Endothelial cell of umbilical vein (primary cell): ENCODE data around the gene ZNF430. TPM values are rescaled to one million over a fixed set of nuclear protein-coding genes. Genes with fewer than 3 reads are reported as not detected.

Experiments
- BruUV-seq: library from RNA; stranded (reverse); fragments of 400-500 nt; replicated peaks from 2 replicates; lab custom pipeline; 2021; lab: Mats Ljungman, UMichigan
- CTCF ChIA-PET: fragments of 300-600, 350-600 bp; sonication (Branson Sonifier 250); formaldehyde crosslinking; loops from one replicate; lab custom pipeline; 2021; ENCODE audit warnings: antibody characterized with exemption, inconsistent platforms; lab: Charles Lee
- POLR2A ChIA-PET: fragments of 300-600, 350-600 bp; sonication (Branson Sonifier 250); formaldehyde crosslinking; loops from one replicate; lab custom pipeline; 2021; ENCODE audit warnings: antibody characterized with exemption, inconsistent platforms; lab: Charles Lee
- DNase-seq: peaks from one replicate; pipeline ENCODE4 v3.0.0-alpha.2; 2011; ENCODE audit warnings: low read depth, low spot score
- FAIRE-seq: peaks from 2 replicates; lab custom pipeline; 2011; peaks lifted over from hg19 to GRCh38; lab: Jason Lieb, UNC
- H2AFZ ChIP-seq: 2 replicates; pipeline ENCODE4 v1.6.0; 2012; ENCODE audit warnings: low read depth, low read length, control low read depth, inconsistent platforms
- H3K27ac ChIP-seq: 2 replicates; pipeline ENCODE4 v1.5.1; 2011; ENCODE audit warnings: low read depth, mild to moderate bottlenecking, control low read depth, low read length, moderate library complexity; ENCODE audit not compliant: insufficient read depth
- H3K27me3 ChIP-seq, 2 experiments: 2 replicates each; pipeline versions ENCODE4 v1.6.0 to v1.6.1; 2011; ENCODE audit warnings: low read length in 2 of 2, mixed read lengths in 1 of 2; ENCODE audit not compliant: control insufficient read depth in 2 of 2, insufficient read depth in 2 of 2
- H3K36me3 ChIP-seq, 2 experiments: 2 replicates in 1 of 2; 3 replicates in 1 of 2; pipeline ENCODE4 v1.5.1; 2011; ENCODE audit warnings: low read length in 2 of 2, mild to moderate bottlenecking in 1 of 2, moderate library complexity in 1 of 2; ENCODE audit not compliant: control insufficient read depth in 2 of 2, insufficient read depth in 2 of 2; ENCODE audit errors: extremely low read depth in 1 of 2
- H3K4me1 ChIP-seq: 3 replicates; pipeline ENCODE4 v1.5.1; 2011; ENCODE audit warnings: mild to moderate bottlenecking, low read length; ENCODE audit not compliant: control insufficient read depth, insufficient read depth; ENCODE audit errors: extremely low read depth
- H3K4me2 ChIP-seq: 2 replicates; pipeline ENCODE4 v1.6.1; 2011; ENCODE audit warnings: low read length, control low read depth, mixed read lengths; ENCODE audit not compliant: insufficient read depth
- H3K4me3 ChIP-seq, 3 experiments: fragments of 200-600 bp in 1 of 3; sonication (generic), shearing (Covaris generic) in 1 of 3; replicated peaks in 1 of 3; 2 replicates each; pipeline ENCODE4 v1.5.1; 2011 to 2016; ENCODE audit warnings: control low read depth in 3 of 3, low read length in 3 of 3, mild to moderate bottlenecking in 2 of 3, inconsistent platforms in 1 of 3, low read depth in 1 of 3, moderate library complexity in 1 of 3; ENCODE audit not compliant: insufficient read depth in 1 of 3
- H3K79me2 ChIP-seq: 2 replicates; pipeline ENCODE4 v1.6.0; 2012; ENCODE audit warnings: low read length, inconsistent platforms; ENCODE audit not compliant: control insufficient read depth, insufficient read depth
- H3K9ac ChIP-seq: replicated peaks from 2 replicates; pipeline ENCODE3; 2011; ENCODE audit warnings: low read length, control low read depth; ENCODE audit not compliant: insufficient read depth; ENCODE audit errors: extremely low read depth
- H3K9me1 ChIP-seq: replicated peaks from 3 replicates; pipeline ENCODE4 v1.6.0; 2011; ENCODE audit warnings: mild to moderate bottlenecking, low read length; ENCODE audit not compliant: control insufficient read depth, insufficient read depth; ENCODE audit errors: extremely low read depth
- H3K9me3 ChIP-seq: replicated peaks from 2 replicates; pipeline ENCODE4 v1.5.1; 2012; ENCODE audit warnings: low read length, inconsistent platforms; ENCODE audit not compliant: control insufficient read depth, insufficient read depth
- H4K20me1 ChIP-seq: replicated peaks from 2 replicates; pipeline ENCODE3; 2011; ENCODE audit warnings: mild to moderate bottlenecking, low read length; ENCODE audit not compliant: control insufficient read depth, insufficient read depth; ENCODE audit errors: extremely low read depth
- EZH2 ChIP-seq: IDR thresholded peaks from 2 replicates; pipeline ENCODE4 v1.6.1; 2012; ENCODE audit warnings: borderline replicate concordance, low read depth, mild to moderate bottlenecking, moderate library complexity, low read length, inconsistent platforms; ENCODE audit not compliant: severe bottlenecking
- FOS ChIP-seq: IDR thresholded peaks from 2 replicates; pipeline ENCODE4 v1.6.1; 2011; ENCODE audit warnings: mild to moderate bottlenecking, low read length, moderate library complexity, borderline replicate concordance; ENCODE audit not compliant: insufficient read depth
- GATA2 ChIP-seq: IDR thresholded peaks from 2 replicates; pipeline ENCODE4 v1.7.0; 2011; ENCODE audit warnings: low read depth, mild to moderate bottlenecking, moderate library complexity, mixed read lengths, low read length; ENCODE audit not compliant: insufficient read length, insufficient read depth
- JUN ChIP-seq: IDR thresholded peaks from 2 replicates; pipeline ENCODE4 v1.6.1; 2011; ENCODE audit warnings: borderline replicate concordance, low read depth; ENCODE audit not compliant: insufficient read length, insufficient read depth
- MYC ChIP-seq: IDR thresholded peaks from one replicate; pipeline ENCODE4 v1.6.1; 2011; ENCODE audit warnings: mild to moderate bottlenecking, low read depth, low read length
- POLR2A ChIP-seq: IDR thresholded peaks from 2 replicates; pipeline ENCODE4 v1.6.1; 2012; ENCODE audit warnings: low read depth, mild to moderate bottlenecking, control low read depth, low read length
- POLR2AphosphoS5 ChIP-seq: IDR thresholded peaks from 2 replicates; pipeline ENCODE4 v1.6.1; 2012; ENCODE audit warnings: low read depth, mild to moderate bottlenecking, control low read depth, low read length, moderate library complexity; ENCODE audit not compliant: insufficient read depth
- dilution Hi-C: fragments of 300-500 bp; cut with MboI; formaldehyde crosslinking; loops from one replicate; pipeline ENCODE4 v1.15.0; 2019; ENCODE audit warnings: low sequenced_read_pairs; ENCODE audit not compliant: extremely low pct_ligation_motif_present
- intact Hi-C: fragments of 100-400 bp; cut with micrococcal nuclease; formaldehyde crosslinking; loops from one replicate; pipeline ENCODE4 v1.10.0; 2022
- polyA plus RNA-seq, 4 experiments: library from polyadenylated mRNA; depleted of rRNA in 3 of 4; stranded (reverse) in 3 of 4; unstranded in 1 of 4; fragments of >200 nt; gene quantifications; 2 replicates each; pipeline versions ENCODE4 v1.2.1 to v1.2.3, GENCODE V29; 2011 to 2012; ENCODE audit warnings: missing spikeins in 1 of 4
- total RNA-seq: library from RNA; stranded (reverse); gene quantifications from 2 replicates; pipeline ENCODE4 v1.2.3, GENCODE V29; 2021
- TF ChIP-seq, protein P1 (sequence below): IDR thresholded peaks from 2 replicates; pipeline ENCODE4 v1.6.1; 2011; ENCODE audit not compliant: insufficient read depth, insufficient read length
- TF ChIP-seq, protein P2 (sequence below), 2 donors: IDR thresholded peaks; 1 replicate in 1 of 2; 2 replicates in 1 of 2; pipeline ENCODE4 v1.5.1; 2011; ENCODE audit warnings: low read length in 2 of 2, mild to moderate bottlenecking in 2 of 2, moderate library complexity in 2 of 2, control low read depth in 1 of 2, inconsistent platforms in 1 of 2, low read depth in 1 of 2; ENCODE audit not compliant: insufficient read depth in 1 of 2; ENCODE audit errors: extremely low read depth in 1 of 2

ZNF430 gene
- total and polyA plus RNA-seq, 2 donors (not counting 3 experiments of a cell fraction or from before 2014, with no cell fraction given), result 7.0 to 13.4 TPM

DNA sequence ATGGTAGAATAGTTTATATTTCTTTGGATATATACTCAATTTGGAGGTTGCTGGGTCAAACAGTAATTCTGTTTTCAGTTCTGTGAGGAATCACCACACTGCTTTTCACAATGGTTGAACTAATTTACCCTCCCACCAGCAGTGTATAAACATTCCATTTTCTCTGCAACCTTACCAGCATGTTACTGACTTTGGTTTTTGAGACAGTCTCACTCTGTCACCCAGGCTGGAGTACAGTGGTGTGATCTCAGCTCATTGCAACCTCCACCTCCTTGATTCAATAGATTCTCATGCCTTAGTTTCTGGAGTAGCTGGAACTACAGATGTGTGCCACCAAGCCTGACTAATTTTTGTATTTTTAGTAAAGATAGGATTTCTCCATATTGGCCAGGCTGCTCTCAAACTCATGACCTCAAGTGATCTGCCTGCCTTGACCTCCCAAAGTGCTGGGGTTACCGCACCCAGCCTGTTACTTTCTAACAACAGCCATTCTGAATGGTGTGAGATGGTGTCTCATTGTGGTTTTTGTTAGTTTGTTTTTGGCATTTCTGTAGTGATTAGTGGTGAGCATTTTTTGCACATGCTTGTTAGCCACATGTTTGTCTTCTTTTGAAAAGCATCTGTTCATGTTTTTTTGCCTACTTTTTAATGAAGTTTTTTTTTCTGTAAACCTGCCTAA, 74.0 kb downstream of the ZNF430 start:
- Histone ChIP-seq H3K27ac (no peak overlapping the region), H2AFZ (no peak overlapping the region), H3K9me3 (no peaks in the 10 kb centered on the region), H3K4me3 (no peak overlapping the region), H3K27me3 (no peaks in the 10 kb centered on the region), H3K36me3 (no peaks in the 10 kb centered on the region), H4K20me1 (no peaks in the 10 kb centered on the region), H3K9me1 (no peaks in the 10 kb centered on the region), H3K4me1 (no peaks in the 10 kb centered on the region), H3K9ac (no peak overlapping the region), H3K4me2 (no peak overlapping the region), H3K79me2 (peaks cover 4% of the 10 kb centered on the region)
- TF ChIP-seq, protein P1, sequence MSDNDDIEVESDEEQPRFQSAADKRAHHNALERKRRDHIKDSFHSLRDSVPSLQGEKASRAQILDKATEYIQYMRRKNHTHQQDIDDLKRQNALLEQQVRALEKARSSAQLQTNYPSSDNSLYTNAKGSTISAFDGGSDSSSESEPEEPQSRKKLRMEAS, result no peak
- TF ChIP-seq FOS (no peak), EZH2 (no peak), POLR2AphosphoS5 (no peak), MYC (no peak), POLR2A (no peak)
- ChIA-PET POLR2A (no interaction called here), CTCF (no interaction called here)
- no peak for DNase-seq
- intact Hi-C loops (no loop called here), dilution Hi-C loops (no loop called here)
- FAIRE-seq, result no peak
- no TSS peak for BruUV-seq

DNA sequence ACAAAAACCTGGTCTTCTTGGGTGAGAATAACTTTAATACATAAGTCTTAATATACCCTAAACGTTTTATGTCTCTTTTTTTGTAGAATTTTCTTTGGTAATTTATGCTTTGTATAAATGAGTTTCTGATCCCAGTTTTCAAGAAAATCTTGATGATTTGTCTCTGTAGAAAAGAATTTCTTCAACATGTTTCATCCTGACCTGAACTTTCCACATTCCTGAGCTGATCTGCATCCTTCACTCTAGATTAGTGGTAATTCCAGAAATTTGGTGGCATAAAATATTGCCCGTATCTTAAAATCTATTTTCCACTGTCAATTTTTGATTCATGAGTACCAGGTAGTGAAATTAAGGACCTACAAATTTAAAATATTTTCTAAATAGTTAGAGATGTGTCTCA, 77.8 kb downstream of the ZNF430 start:
- Histone ChIP-seq H3K79me2 (peaks cover 4% of the 10 kb centered on the region), H3K4me3 (no peak overlapping the region), H3K9me1 (no peaks in the 10 kb centered on the region), H3K27me3 (no peaks in the 10 kb centered on the region), H3K4me2 (no peak overlapping the region), H3K36me3 (no peaks in the 10 kb centered on the region), H4K20me1 (no peaks in the 10 kb centered on the region), H3K9me3 (no peaks in the 10 kb centered on the region), H2AFZ (no peak overlapping the region), H3K4me1 (no peaks in the 10 kb centered on the region), H3K27ac (no peak overlapping the region), H3K9ac (no peak overlapping the region)
- no peak for FAIRE-seq
- TF ChIP-seq MYC (no peak), POLR2A (no peak), JUN (no peak), POLR2AphosphoS5 (no peak), GATA2 (no peak), FOS (no peak)
- TF ChIP-seq, protein P1, result no peak
- TF ChIP-seq, protein P2, sequence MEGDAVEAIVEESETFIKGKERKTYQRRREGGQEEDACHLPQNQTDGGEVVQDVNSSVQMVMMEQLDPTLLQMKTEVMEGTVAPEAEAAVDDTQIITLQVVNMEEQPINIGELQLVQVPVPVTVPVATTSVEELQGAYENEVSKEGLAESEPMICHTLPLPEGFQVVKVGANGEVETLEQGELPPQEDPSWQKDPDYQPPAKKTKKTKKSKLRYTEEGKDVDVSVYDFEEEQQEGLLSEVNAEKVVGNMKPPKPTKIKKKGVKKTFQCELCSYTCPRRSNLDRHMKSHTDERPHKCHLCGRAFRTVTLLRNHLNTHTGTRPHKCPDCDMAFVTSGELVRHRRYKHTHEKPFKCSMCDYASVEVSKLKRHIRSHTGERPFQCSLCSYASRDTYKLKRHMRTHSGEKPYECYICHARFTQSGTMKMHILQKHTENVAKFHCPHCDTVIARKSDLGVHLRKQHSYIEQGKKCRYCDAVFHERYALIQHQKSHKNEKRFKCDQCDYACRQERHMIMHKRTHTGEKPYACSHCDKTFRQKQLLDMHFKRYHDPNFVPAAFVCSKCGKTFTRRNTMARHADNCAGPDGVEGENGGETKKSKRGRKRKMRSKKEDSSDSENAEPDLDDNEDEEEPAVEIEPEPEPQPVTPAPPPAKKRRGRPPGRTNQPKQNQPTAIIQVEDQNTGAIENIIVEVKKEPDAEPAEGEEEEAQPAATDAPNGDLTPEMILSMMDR (IDR thresholded peaks at IDR 0.05; ENCODE audit: extremely low read depth in 1 of 2, insufficient read depth in 1 of 2, low read depth in 1 of 2, low read length in 2 of 2), result no peak
- POLR2A ChIA-PET, result no interaction called here
- dilution Hi-C loops (no loop called here), intact Hi-C loops (no loop called here)
- CTCF ChIA-PET, result no interaction called here
- no peak for DNase-seq
- no TSS peak for BruUV-seq
